Kidney (tissue), 14 donors: Measurements from ENCODE around the gene WNT5B. TPM values are rescaled to one million over a fixed set of nuclear protein-coding genes. Genes with fewer than 3 reads are reported as not detected.

Experiments
- DNase-seq, 5 donors: peaks; one replicate each; pipeline ENCODE4 v3.0.0-alpha.2; 2013 to 2020
- FAIRE-seq: peaks from 2 replicates; lab custom pipeline; 2012; peaks lifted over from hg19 to GRCh38; lab: Jason Lieb, UNC
- H3K27ac ChIP-seq, 2 donors: one replicate each; pipeline ENCODE4 v1.7.0; 2013; ENCODE audit warnings: low read depth in 2 of 2, low read length in 2 of 2, inconsistent platforms in 1 of 2
- H3K27me3 ChIP-seq: one replicate; pipeline ENCODE4 v1.7.1; 2013; ENCODE audit warnings: low read length, inconsistent platforms; ENCODE audit not compliant: control insufficient read depth, insufficient read depth
- H3K36me3 ChIP-seq, 3 donors: one replicate each; pipeline versions ENCODE4 v1.7.0 to v1.7.1; 2013; ENCODE audit warnings: low read length in 3 of 3, control low read depth in 1 of 3, inconsistent platforms in 1 of 3; ENCODE audit not compliant: insufficient read depth in 3 of 3, control insufficient read depth in 2 of 3
- H3K4me1 ChIP-seq, 3 donors: one replicate each; pipeline versions ENCODE4 v1.7.0 to v1.7.1; 2013; ENCODE audit warnings: low read length in 3 of 3, inconsistent platforms in 1 of 3, low read depth in 1 of 3; ENCODE audit not compliant: control insufficient read depth in 2 of 3, insufficient read depth in 2 of 3
- H3K4me3 ChIP-seq, 3 donors: one replicate each; pipeline versions ENCODE4 v1.7.0 to v1.8.1; 2013; ENCODE audit warnings: low read length in 3 of 3, control low read depth in 1 of 3, inconsistent platforms in 1 of 3
- H3K9ac ChIP-seq, 3 donors: one replicate each; pipeline versions ENCODE4 v1.7.0 to v1.7.1; 2013; ENCODE audit warnings: low read length in 3 of 3, control low read depth in 1 of 3, inconsistent platforms in 1 of 3
- H3K9me3 ChIP-seq, 3 donors: one replicate each; pipeline versions ENCODE4 v1.7.0 to v1.7.1; 2013; ENCODE audit warnings: low read length in 3 of 3, control low read depth in 1 of 3, inconsistent platforms in 1 of 3; ENCODE audit not compliant: control insufficient read depth in 2 of 3, insufficient read depth in 1 of 3
- CTCF ChIP-seq: IDR thresholded peaks from 3 replicates; pipeline ENCODE4 v1.5.1; 2012; ENCODE audit warnings: mild to moderate bottlenecking, moderate library complexity, borderline replicate concordance; ENCODE audit not compliant: insufficient read depth; ENCODE audit errors: extremely low read depth
- intact Hi-C: fragments of 100-400 bp; cut with DNase I; formaldehyde crosslinking; loops from one replicate; pipeline ENCODE4 v1.11.1; 2022
- polyA plus RNA-seq: library from polyadenylated mRNA; stranded (reverse); fragments of 350-450 nt; fragmentation: Illumina TruSeq; extraction: RNeasy Lipid Tissue Mini Kit (QIAGEN cat#74804); gene quantifications from one replicate; pipeline ENCODE4 v1.2.3, GENCODE V29; 2014; ENCODE audit warnings: low read depth, low replicate concordance; ENCODE audit not compliant: insufficient read depth
- total RNA-seq: library from RNA; stranded (reverse); fragmentation: NEBNext Ultra II Directional; extraction: Animal tissue kit (Norgen Biotek cat#: 25700); gene quantifications from one replicate; pipeline ENCODE4 v1.2.1, GENCODE V29; 2021
- donor health status: control.
- donor health status: control.
- donor health status: control.
- donor health status: control.
- donor health status: control.
- donor health status: DM: yes; HTN: yes; CAD: no.
- donor health status: Normal renal cell carcinoma (clear cell type).

Gene WNT5B
- total and polyA plus RNA-seq, 2 donors from 2014 or later: 3.4 to 4.8 TPM

DNA sequence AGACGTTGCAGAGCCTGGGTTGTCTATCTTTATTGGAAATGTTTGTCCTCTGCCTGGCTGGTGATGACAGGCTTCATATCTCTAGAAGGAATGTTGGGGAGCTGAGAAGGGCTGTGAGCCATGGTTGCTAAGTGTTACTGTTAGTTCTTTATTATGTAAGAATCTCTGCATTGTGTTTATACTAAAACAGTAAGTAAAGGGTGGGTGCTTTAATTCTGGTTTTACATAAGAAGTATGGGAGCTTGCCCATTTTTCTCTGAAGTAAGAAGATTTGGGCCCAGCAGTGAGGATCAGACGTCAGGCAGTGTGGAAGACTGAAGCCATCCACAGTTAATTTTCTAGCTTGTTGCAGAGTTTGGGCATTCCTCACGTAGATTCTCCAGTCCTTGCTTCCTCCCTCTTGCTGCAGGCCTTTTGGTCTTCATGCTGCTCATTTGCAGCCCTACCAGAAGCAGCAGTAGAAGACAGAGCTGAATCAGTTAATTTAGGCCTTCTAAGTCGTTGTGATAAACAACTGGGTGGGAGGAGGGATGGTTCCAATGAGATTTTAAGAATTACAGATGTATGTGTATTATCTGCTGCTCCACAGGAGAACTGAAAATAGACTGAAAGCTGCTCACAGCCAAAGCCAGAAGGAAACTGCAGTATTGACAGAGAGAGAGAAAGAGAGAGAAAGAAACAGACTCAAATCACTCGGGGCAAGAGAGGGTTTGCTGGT lies 21.4 kb downstream of the WNT5B start:
- Histone ChIP-seq H3K9ac (no peak overlapping the region), H3K9me3 (no peaks in the 10 kb centered on the region), H3K4me1 (no peaks in the 10 kb centered on the region), H3K27ac (no peak overlapping the region), H3K36me3 (no peaks in the 10 kb centered on the region), H3K4me3 (no peak overlapping the region), H3K27me3 (no peaks in the 10 kb centered on the region)
- TF ChIP-seq CTCF: no peak
- DNase-seq (no peak), FAIRE-seq (no peak)
- intact Hi-C loops: loop anchor here (5.0 kb wide), 1 partner anchor 142 kb away; no protein-coding TSS in a partner anchor

DNA sequence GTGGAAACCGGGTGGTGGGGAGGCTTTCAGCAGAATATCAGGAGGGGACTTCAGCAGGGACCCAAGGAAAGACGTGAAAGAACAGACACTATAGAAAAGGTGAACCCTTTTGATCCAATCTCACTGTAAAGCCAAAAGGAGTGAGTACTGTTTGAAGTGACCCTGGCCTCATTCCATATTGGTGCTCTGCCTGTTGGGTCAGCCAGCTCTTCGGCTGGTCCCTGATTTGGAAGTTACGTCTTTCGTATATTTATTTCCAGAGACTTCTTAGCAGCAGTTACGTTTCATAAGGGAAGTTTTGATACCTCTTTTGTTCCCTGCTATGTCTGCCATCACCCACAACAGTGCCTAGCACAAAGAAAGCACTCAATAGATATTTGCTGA lies 21.9 kb downstream of the WNT5B start:
- H3K9ac ChIP-seq: no peak overlapping the region

GRCh38 chr12:1651946-1652345 lies 22.9 kb downstream of the WNT5B start:
- no peak overlapping the region for H3K27ac ChIP-seq
- no peak overlapping the region for H3K4me3 ChIP-seq
- intact Hi-C loops: loop anchor here (5.0 kb wide), 1 partner anchor 140 kb away; no protein-coding TSS in a partner anchor
- H3K9ac ChIP-seq: no peak overlapping the region
- no peaks in the 10 kb centered on the region for H3K27me3 ChIP-seq
- TF ChIP-seq CTCF: no peak
- H3K36me3 ChIP-seq: no peaks in the 10 kb centered on the region
- H3K9me3 ChIP-seq: no peaks in the 10 kb centered on the region
- no peaks in the 10 kb centered on the region for H3K4me1 ChIP-seq
- no peak for FAIRE-seq
- DNase-seq: no peak

More for the DNA sequence above, 21.9 kb downstream of the WNT5B start:
- FAIRE-seq: no peak
- Histone ChIP-seq H3K9me3 (no peaks in the 10 kb centered on the region), H3K36me3 (no peaks in the 10 kb centered on the region), H3K27me3 (no peaks in the 10 kb centered on the region), H3K4me1 (no peaks in the 10 kb centered on the region), H3K27ac (no peak overlapping the region), H3K4me3 (no peak overlapping the region)
- no peak for DNase-seq
- no peak for TF ChIP-seq CTCF
- intact Hi-C loops: loop anchor here (5.0 kb wide), 1 partner anchor 141 kb away; no protein-coding TSS in a partner anchor
